ENCODE results near the gene ZFYVE27.

- TF ChIP-seq CTCF (IDR thresholded peaks at IDR 0.05; ENCODE audit: borderline replicate concordance, extremely low read depth, low read length, poor library complexity, severe bottlenecking) = no peak
- TF ChIP-seq EZH2 (IDR thresholded peaks at IDR 0.05; ENCODE audit: borderline replicate concordance, low read depth, low read length, severe bottlenecking) = no peak
Measured at GRCh38 chr10:97705006-97705670, 31.8 kb upstream of the ZFYVE27 start.
